HCT116 (cell line): Measurements from ENCODE around the gene FKBP6. TPM values are rescaled to one million over a fixed set of nuclear protein-coding genes. Genes with fewer than 3 reads are reported as not detected.

Experiments
- ATAC-seq: fragments of 200-7000 bp; cut with Tn5 transposase; 2 replicates; pipeline ENCODE4 v1.9.1; 2020; ENCODE audit warnings: mild to moderate bottlenecking, moderate library complexity
- BruUV-seq: library from RNA; stranded (reverse); fragments of 400-500 nt; replicated peaks from 2 replicates; lab custom pipeline; 2021; lab: Mats Ljungman, UMichigan
- CTCF ChIA-PET: fragments of 300-600 bp; sonication (Branson Sonifier 250); formaldehyde crosslinking; loops from one replicate; lab custom pipeline; 2021; ENCODE audit warnings: antibody characterized with exemption; lab: Charles Lee
- POLR2A ChIA-PET: fragments of 300-600, 350-600 bp; sonication (Branson Sonifier 250); formaldehyde crosslinking; loops from one replicate; lab custom pipeline; 2021; ENCODE audit warnings: antibody characterized with exemption; lab: Charles Lee
- RAD21 ChIA-PET, 2 experiments: fragments of 300-600 bp; sonication (Branson Sonifier 250); formaldehyde crosslinking; loops; one replicate each; lab custom pipeline; 2023; ENCODE audit warnings: low total read pairs in 2 of 2; ENCODE audit not compliant: uncharacterized antibody in 2 of 2, unreplicated experiment in 2 of 2, low non-redundant PET in 1 of 2; lab: Charles Lee
- DNase-seq: peaks from one replicate; pipeline ENCODE4 v3.0.0-alpha.2; 2010; ENCODE audit warnings: low read depth, low spot score
- H2AFZ ChIP-seq: fragments of 200-600 bp; shearing (Covaris generic), sonication (generic); 2 replicates; pipeline ENCODE4 v1.6.1; 2017; ENCODE audit warnings: low read depth, mixed run types, mixed read lengths, antibody characterized with exemption, low read length; ENCODE audit not compliant: poor library complexity, severe bottlenecking
- H3K27ac ChIP-seq: 2 replicates; pipeline ENCODE4 v1.5.1; 2012; ENCODE audit warnings: low read depth, low read length
- H3K27me3 ChIP-seq: fragments of 200-600 bp; sonication (generic); 2 replicates; pipeline ENCODE4 v1.6.1; 2016; ENCODE audit warnings: mixed run types, low read length, mixed read lengths; ENCODE audit not compliant: insufficient read depth
- H3K36me3 ChIP-seq, 2 experiments: fragments of 200-500 bp in 1 of 2; fragments of 200-600 bp in 1 of 2; sonication (Bioruptor generic) in 1 of 2; sonication (generic) in 1 of 2; 2 replicates each; pipeline versions ENCODE4 v1.5.1 to v1.6.1; 2014 to 2016; ENCODE audit warnings: low read length in 2 of 2, inconsistent platforms in 1 of 2, mixed read lengths in 1 of 2, mixed run types in 1 of 2; ENCODE audit not compliant: insufficient read depth in 2 of 2, control insufficient read depth in 1 of 2
- H3K4me1 ChIP-seq, 2 experiments: fragments of 200-600 bp in 1 of 2; sonication (generic) in 1 of 2; 2 replicates each; pipeline versions ENCODE4 v1.5.1 to v1.6.1; 2012 to 2017; ENCODE audit warnings: low read length in 2 of 2, inconsistent platforms in 1 of 2, mild to moderate bottlenecking in 1 of 2, mixed read lengths in 1 of 2, mixed run types in 1 of 2, moderate library complexity in 1 of 2; ENCODE audit not compliant: insufficient read depth in 2 of 2, control insufficient read depth in 1 of 2
- H3K4me2 ChIP-seq: fragments of 200-600 bp; sonication (generic); 2 replicates; pipeline ENCODE4 v1.6.1; 2017; ENCODE audit warnings: mixed run types, low read length, mixed read lengths
- H3K4me3 ChIP-seq, 2 experiments: fragments of 200-600 bp in 1 of 2; sonication (generic) in 1 of 2; replicated peaks in 1 of 2; 2 replicates each; pipeline ENCODE4 v1.5.1; 2011 to 2016; ENCODE audit warnings: low read length in 2 of 2, control low read depth in 1 of 2, low read depth in 1 of 2, mild to moderate bottlenecking in 1 of 2, mixed read lengths in 1 of 2, mixed run types in 1 of 2
- H3K79me2 ChIP-seq: fragments of 200-600 bp; sonication (generic); 2 replicates; pipeline ENCODE4 v1.6.1; 2017; ENCODE audit warnings: mild to moderate bottlenecking, mixed run types, low read length, moderate library complexity, mixed read lengths; ENCODE audit not compliant: insufficient read depth
- H3K9ac ChIP-seq: fragments of 200-600 bp; sonication (generic); 2 replicates; pipeline ENCODE4 v1.6.1; 2016; ENCODE audit warnings: low read length, mixed read lengths
- H3K9me2 ChIP-seq: fragments of 200-600 bp; sonication (generic), shearing (Covaris generic); 2 replicates; pipeline ENCODE4 v1.6.1; 2017; ENCODE audit warnings: mixed run types, mild to moderate bottlenecking, moderate library complexity; ENCODE audit not compliant: insufficient read depth
- H3K9me3 ChIP-seq, 2 experiments: fragments of 200-500 bp in 1 of 2; fragments of 200-600 bp in 1 of 2; sonication (Bioruptor generic) in 1 of 2; sonication (generic) in 1 of 2; 2 replicates each; pipeline ENCODE4 v1.6.1; 2014 to 2017; ENCODE audit warnings: low read length in 2 of 2, mixed read lengths in 2 of 2, inconsistent platforms in 1 of 2, low read depth in 1 of 2, mild to moderate bottlenecking in 1 of 2, mixed run types in 1 of 2, moderate library complexity in 1 of 2; ENCODE audit not compliant: control insufficient read depth in 1 of 2, insufficient read depth in 1 of 2
- H4K20me1 ChIP-seq: fragments of 200-600 bp; sonication (generic), shearing (Covaris generic); 2 replicates; pipeline ENCODE4 v1.6.1; 2017; ENCODE audit warnings: mixed run types, mild to moderate bottlenecking, moderate library complexity; ENCODE audit not compliant: insufficient read depth
- ATF3 ChIP-seq: IDR thresholded peaks from 2 replicates; pipeline ENCODE4 v1.6.1; 2012
- CTCF ChIP-seq, 3 experiments: fragments of 200-600 bp in 1 of 3; sonication (generic) in 1 of 3; IDR thresholded peaks in 2 of 3; conservative IDR thresholded peaks in 1 of 3; 2 replicates each; pipeline ENCODE4 v1.5.1; 2012 to 2017; ENCODE audit warnings: low read depth in 2 of 3, low read length in 2 of 3, antibody characterized with exemption in 1 of 3, borderline replicate concordance in 1 of 3, control low read depth in 1 of 3, mild to moderate bottlenecking in 1 of 3, mixed read lengths in 1 of 3, mixed run types in 1 of 3, moderate library complexity in 1 of 3; ENCODE audit not compliant: insufficient read depth in 1 of 3
- EGR1 ChIP-seq: IDR thresholded peaks from 2 replicates; pipeline ENCODE4 v1.6.1; 2012; ENCODE audit warnings: low read depth
- EZH2 ChIP-seq: fragments of 200-600 bp; sonication (generic); IDR thresholded peaks from 2 replicates; pipeline ENCODE4 v1.6.1; 2017; ENCODE audit warnings: antibody characterized with exemption, mixed run types
- EZH2phosphoT487 ChIP-seq: fragments of 200-600 bp; IDR thresholded peaks from 2 replicates; pipeline ENCODE4 v1.6.1; 2018; ENCODE audit warnings: antibody characterized with exemption, borderline replicate concordance
- JUND ChIP-seq: IDR thresholded peaks from 2 replicates; pipeline ENCODE4 v1.6.1; 2012
- POLR2AphosphoS5 ChIP-seq: IDR thresholded peaks from 2 replicates; pipeline ENCODE4 v1.6.1; 2011; ENCODE audit warnings: mild to moderate bottlenecking, low read depth, low read length, moderate library complexity
- REST ChIP-seq: IDR thresholded peaks from 2 replicates; pipeline ENCODE4 v1.6.1; 2012; ENCODE audit warnings: low read depth
- SIN3A ChIP-seq: IDR thresholded peaks from 2 replicates; pipeline ENCODE4 v1.6.1; 2012; ENCODE audit warnings: low read depth
- SRF ChIP-seq: IDR thresholded peaks from 2 replicates; pipeline ENCODE4 v1.6.1; 2012; ENCODE audit warnings: low read depth
- TCF7L2 ChIP-seq: IDR thresholded peaks from 2 replicates; pipeline ENCODE4 v1.7.0; 2011; ENCODE audit warnings: borderline replicate concordance, inconsistent platforms; ENCODE audit not compliant: insufficient read depth, insufficient read length; ENCODE audit errors: extremely low read depth
- YY1 ChIP-seq: IDR thresholded peaks from 2 replicates; pipeline ENCODE4 v1.6.1; 2011; ENCODE audit warnings: low read length, low read depth, moderate library complexity, mild to moderate bottlenecking; ENCODE audit not compliant: insufficient replicate concordance; ENCODE audit errors: extremely low read depth
- ZBTB33 ChIP-seq: IDR thresholded peaks from 2 replicates; pipeline ENCODE4 v1.6.1; 2011; ENCODE audit warnings: mild to moderate bottlenecking, low read length, moderate library complexity; ENCODE audit not compliant: insufficient replicate concordance; ENCODE audit errors: extremely low read depth
- intact Hi-C: fragments of 100-400 bp; cut with micrococcal nuclease; formaldehyde crosslinking; loops from 2 replicates; pipeline ENCODE4 v1.10.0; 2022
- total RNA-seq: library from RNA; stranded (reverse); gene quantifications from one replicate; pipeline ENCODE4 v1.2.1, GENCODE V29; 2021; ENCODE audit not compliant: unreplicated experiment

Gene FKBP6
- total RNA-seq, 1 experiment from 2014 or later = not detected

GRCh38 chr7:73391396-73391795, 63.4 kb downstream of the FKBP6 start (continued):
- TF ChIP-seq REST = no peak
- no peak for TF ChIP-seq EZH2phosphoT487
- no peak for TF ChIP-seq YY1
- no peak for TF ChIP-seq CTCF (IDR thresholded peaks at IDR 0.05 in 2 of 3, conservative IDR thresholded peaks at IDR 0.05 in 1 of 3; ENCODE audit: borderline replicate concordance in 1 of 3, insufficient read depth in 1 of 3, low read depth in 2 of 3, low read length in 2 of 3)
- TF ChIP-seq ATF3 = no peak
- no peak for TF ChIP-seq TCF7L2
- TF ChIP-seq SRF = no peak
- TF ChIP-seq, all 23 proteins: peak for 0

GRCh38 chr7:73394422-73394821, 66.5 kb downstream of the FKBP6 start:
- POLR2A ChIA-PET = no interaction called here
- BruUV-seq = no TSS peak
- Histone ChIP-seq H3K9me3 (no peaks in the 10 kb centered on the region), H3K79me2 (no peaks in the 10 kb centered on the region), H4K20me1 (no peaks in the 10 kb centered on the region), H3K27ac (no peak overlapping the region), H3K36me3 (no peaks in the 10 kb centered on the region), H3K4me2 (no peak overlapping the region), H2AFZ (no peak overlapping the region), H3K9ac (no peak overlapping the region), H3K4me3 (no peak overlapping the region), H3K4me1 (no peaks in the 10 kb centered on the region), H3K9me2 (no peaks in the 10 kb centered on the region), H3K27me3 (no peaks in the 10 kb centered on the region)
- intact Hi-C loops = no loop called here
- ATAC-seq = no peak
- RAD21 ChIA-PET = no interaction called here
- DNase-seq = no peak
- CTCF ChIA-PET = no interaction called here
- no peak for TF ChIP-seq JUND
- no peak for TF ChIP-seq EGR1
- no peak for TF ChIP-seq REST
- no peak for TF ChIP-seq EZH2
- TF ChIP-seq ZBTB33 = no peak
- no peak for TF ChIP-seq SIN3A
- no peak for TF ChIP-seq POLR2AphosphoS5
